Stimulated activated CD4-positive, alpha-beta T cell treated with anti-CD3 and anti-CD28 coated beads, TNF-alpha, amount 100 ng/mL, for 24 hours (primary cell): ENCODE measurements around the gene RNF148.
"Not testable (repeated sequence)": the region's sequence is repeated elsewhere in the genome, so short reads cannot be mapped to it uniquely, and the experiment has no call there.

Experiments
- DNase-seq, 3 experiments: peaks; one replicate each; pipeline ENCODE4 v3.0.0-alpha.2; 2020; ENCODE audit warnings: low read depth in 3 of 3

The RNF148 gene

GRCh38 chr7:122691569-122692235 lies 11.0 kb downstream of the RNF148 start:
- no peak for DNase-seq

- DNase-seq, result no peak
Observed at GRCh38 chr7:122689346-122690109, 13.2 kb downstream of the RNF148 start.

- DNase-seq, result no peak
Observed at GRCh38 chr7:122688400-122688998, 14.2 kb downstream of the RNF148 start.

GRCh38 chr7:122686360-122686878 lies 16.3 kb downstream of the RNF148 start:
- DNase-seq, result no peak

GRCh38 chr7:122684504-122684903 lies 18.2 kb downstream of the RNF148 start:
- no peak for DNase-seq

GRCh38 chr7:122682815-122683550 lies 19.7 kb downstream of the RNF148 start:
- no peak for DNase-seq

GRCh38 chr7:122681186-122681585 lies 21.5 kb downstream of the RNF148 start:
- DNase-seq, result not testable (repeated sequence)

DNA sequence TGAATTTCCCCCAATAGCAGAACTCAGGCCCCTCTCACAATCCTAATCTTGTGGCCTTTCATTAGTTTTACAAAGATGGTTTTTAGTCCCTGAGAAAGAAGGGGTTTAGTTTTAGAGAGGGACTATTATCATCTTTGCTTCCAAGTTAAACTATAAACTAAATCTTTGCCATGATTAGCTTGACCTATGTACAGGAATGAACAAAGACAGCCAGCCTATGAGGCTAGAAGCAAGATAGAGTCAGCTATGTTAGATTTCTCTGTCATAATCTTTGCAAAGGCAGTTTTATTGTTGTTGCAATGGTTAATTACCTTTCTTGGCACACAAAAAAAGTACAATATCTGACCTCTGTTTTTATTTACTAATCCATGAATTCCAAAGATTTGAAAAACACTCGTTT lies 22.9 kb downstream of the RNF148 start:
- no peak for DNase-seq

DNA sequence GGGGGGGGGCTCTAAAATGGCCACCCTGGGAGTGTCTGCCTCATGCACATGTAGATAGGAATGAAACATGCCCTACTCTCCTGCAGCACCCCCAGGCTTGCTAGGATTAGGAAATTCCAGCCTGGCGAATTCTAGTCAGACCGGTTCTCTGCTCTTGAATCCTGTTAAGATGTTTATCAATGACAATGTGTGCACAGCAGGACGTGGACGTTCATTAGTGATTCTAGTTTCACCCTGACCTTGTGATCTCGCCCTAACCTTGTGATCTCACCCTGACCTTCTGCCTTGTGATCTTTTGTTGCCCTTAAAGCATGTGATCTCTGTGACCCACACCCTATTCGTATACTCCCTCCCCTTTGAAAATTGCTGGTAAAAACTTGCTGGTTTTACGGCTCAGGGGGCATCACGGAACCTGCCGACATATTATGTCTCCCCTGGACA lies 23.4 kb downstream of the RNF148 start:
- DNase-seq, result not testable (repeated sequence)

DNA sequence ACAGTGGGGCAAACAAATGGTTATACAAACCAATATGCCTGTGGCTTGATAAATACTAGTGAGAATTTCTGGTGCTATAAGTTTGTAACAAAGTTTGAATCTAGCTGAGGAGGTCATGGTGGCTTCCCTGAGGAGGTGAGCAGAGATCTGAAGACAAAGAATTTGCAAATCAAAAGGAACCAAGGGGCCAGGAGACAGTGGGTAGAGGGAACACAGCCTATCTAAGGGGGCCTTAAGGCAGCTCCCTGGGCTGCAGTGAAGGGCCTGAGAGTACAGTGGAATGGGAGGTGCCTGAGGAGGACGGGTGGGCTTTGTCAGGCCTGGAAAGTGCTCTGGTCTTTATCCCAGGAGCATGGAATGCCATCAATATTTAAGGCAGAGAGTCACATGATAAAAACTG lies 25.6 kb downstream of the RNF148 start:
- no peak for DNase-seq

DNA sequence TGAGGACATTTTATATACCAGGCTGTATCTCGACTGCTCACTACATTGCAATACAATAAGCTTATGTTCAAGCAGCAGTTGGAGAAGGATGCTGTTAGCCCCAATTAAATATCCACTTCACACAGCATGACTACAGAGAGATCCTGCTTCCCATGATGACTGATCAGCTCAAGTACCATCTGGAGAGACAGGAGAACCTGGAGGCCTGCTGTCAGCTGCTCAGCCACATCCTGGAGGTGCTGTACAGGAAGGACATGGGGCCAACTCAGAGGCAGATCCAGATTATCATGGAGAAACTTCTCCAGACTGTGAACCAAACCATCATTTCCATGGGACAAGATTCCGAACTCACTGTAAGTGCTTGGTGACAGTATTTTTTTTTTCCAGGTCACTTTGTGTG lies 26.3 kb downstream of the RNF148 start:
- DNase-seq, result no peak

DNA sequence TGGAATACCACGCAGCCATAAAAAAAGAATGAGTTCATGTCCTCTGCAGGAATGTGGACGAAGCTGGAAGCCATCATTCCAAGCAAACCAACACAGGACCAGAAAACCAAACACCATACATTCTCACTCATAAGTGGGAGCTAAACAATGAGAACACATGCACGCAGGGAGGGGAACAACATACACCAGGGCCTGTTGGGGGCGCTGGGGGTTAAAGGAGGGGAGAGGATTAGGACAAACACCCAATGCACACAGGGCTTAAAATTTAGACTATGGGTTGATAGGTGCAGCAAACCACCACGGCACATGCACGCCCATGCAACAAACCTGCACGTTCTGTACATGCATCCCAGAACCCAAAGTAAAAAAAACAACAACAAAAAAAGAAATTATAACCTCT lies 27.1 kb downstream of the RNF148 start:
- no peak for DNase-seq

- DNase-seq, result no peak
Observed at GRCh38 chr7:122675011-122675410, 27.7 kb downstream of the RNF148 start.

- DNase-seq, result no peak
Observed at GRCh38 chr7:122674502-122674901, 28.2 kb downstream of the RNF148 start.

DNA sequence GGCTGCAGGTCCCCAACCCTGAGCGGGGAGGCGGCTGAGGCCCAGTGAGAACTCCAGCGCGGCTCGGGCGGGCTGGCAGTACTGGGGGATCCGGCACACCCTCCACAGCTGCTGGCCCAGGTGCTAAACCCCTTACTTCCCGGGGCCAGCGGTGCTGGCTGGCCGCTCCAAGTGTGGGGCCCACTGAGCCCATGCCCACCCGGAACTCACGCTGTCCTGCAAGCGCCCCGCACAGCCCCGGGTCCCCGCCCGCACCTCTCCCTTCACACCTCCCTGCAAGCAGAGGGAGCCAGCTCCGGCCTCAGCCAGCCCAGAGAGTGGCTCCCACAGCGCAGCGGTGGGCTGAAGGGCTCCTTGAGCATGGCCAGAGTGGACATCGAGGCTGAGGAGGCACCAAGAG lies 28.8 kb downstream of the RNF148 start:
- DNase-seq, result no peak

- no peak for DNase-seq
Observed at GRCh38 chr7:122672536-122672935, 30.2 kb downstream of the RNF148 start.

DNA sequence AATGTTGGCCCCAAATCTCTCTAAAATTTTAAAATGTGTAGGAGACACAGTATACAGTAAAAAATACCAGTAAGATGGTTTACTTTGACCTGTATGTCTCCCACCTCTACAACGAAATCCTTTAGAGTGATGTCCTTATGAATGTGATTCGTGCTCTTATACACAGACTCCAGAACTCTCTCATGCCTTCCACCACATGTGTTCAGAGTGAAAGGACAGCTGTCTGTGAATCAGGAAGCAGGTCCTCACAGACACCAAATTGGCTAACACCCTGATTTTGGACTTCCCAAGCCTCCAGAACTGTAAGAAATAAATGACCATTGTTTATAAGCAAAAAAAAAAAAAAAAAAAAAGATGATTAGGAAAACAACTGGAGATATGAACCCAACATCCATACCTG lies 39.0 kb downstream of the RNF148 start:
- no peak for DNase-seq

GRCh38 chr7:122658856-122659255 lies 43.9 kb downstream of the RNF148 start:
- DNase-seq, result no peak

DNA sequence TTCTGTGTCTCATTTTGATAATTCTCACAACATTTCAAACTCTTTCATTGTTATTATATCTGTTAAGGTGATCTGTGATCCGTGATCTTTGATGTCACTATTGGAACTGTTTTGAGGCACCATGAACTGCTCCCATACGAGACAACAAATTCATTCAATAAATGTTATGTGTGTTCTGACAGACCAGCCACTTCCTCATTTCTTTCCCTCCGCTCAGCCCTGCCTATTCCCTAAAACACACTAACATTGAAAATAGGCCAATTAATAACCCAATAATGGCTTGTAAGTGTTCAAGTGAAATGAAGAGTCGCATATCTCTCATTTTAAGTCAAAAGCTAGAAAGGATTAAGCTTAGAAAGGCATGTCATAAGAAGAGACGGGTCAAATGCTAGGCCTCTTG lies 49.0 kb downstream of the RNF148 start:
- DNase-seq, result no peak

DNA sequence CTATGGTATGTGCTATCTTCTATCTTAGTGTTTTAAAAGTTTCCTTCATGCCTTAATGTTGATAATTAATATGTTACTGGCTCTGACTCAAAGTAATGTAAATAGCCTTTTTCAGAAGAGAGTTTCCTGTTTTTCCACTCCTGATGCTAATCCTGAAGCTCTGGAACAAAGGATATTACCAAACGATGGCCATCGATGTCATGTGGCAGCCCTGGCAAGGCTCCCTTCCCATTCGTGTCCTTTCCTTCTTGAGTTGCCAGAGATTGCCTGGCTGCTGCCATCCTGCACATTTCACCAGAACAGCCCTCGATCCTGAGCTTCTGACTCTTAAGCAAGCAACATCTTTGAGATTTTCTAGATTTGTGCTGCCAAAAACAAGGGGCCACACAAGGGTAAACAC lies 49.8 kb downstream of the RNF148 start:
- no peak for DNase-seq
